ENCODE measurements around the gene APEH.

APEH gene

DNA sequence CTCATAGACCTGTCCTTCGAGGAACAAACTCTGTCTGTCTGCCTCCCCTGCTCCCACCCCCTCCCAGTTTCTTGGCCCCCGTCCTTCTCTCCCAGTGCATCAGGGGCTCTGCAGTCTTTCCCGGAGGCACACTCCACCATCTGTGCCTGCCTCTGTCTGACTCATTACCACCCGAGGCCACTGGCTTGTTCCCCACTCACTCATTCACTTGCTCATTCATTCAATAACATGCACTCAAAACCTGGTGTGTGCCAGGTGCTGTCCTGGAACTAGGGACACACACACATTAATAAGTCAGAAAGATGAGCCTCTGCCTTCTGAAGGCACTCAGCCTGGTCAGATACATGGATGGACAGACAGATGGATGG, 32.9 kb downstream of the APEH start:
- in situ Hi-C loops (cut with HindIII; ENCODE audit: low sequenced_read_pairs) = no loop called here

- in situ Hi-C loops (cut with HindIII; ENCODE audit: low sequenced_read_pairs) = no loop called here
Measured at GRCh38 chr3:49709852-49710251, 35.7 kb downstream of the APEH start.

DNA sequence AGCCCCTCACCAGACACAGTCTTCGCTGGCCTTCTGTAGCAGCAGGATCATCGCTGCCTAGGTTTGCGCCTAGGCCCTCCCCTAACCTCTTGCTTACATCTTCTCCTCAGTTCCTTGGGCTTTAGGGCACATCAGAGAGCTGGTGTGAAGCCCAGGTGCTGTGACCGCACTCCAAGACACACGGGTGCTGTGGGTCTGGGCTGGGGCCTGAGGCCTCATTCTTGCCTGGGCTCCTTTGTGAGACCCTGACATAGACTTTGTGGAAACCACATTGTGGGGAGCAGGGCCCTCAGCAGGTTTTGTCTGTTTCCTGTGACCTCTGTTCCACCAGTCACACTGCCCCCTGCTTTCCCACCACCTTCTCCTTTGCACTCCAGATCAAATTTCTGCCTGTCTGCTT, 37.3 kb downstream of the APEH start:
- in situ Hi-C loops (cut with HindIII; ENCODE audit: low sequenced_read_pairs) = no loop called here

DNA sequence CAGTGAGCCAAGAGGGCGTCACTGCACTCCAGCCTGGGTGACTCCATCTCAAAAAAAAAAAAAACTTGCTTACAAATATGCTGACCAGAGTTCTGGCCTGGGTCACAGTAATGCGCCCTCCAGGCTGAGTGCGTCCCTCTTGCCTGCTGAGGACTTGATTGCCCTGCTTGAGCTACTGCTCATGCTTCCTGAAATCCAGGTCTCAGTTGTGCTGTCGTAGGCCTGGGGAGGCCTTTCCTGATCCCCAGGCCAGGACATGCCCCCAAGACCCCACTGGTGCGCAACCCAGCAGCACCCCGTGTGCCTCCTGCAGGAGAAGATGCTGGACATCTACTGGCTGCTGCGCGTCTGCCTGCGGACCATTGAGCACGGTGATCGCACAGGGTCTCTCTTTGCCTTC, 38.0 kb downstream of the APEH start:
- in situ Hi-C loops (cut with HindIII; ENCODE audit: low sequenced_read_pairs) = no loop called here

- in situ Hi-C loops (cut with HindIII; ENCODE audit: low sequenced_read_pairs) = no loop called here
Measured at GRCh38 chr3:49712631-49713317, 38.6 kb downstream of the APEH start.

DNA sequence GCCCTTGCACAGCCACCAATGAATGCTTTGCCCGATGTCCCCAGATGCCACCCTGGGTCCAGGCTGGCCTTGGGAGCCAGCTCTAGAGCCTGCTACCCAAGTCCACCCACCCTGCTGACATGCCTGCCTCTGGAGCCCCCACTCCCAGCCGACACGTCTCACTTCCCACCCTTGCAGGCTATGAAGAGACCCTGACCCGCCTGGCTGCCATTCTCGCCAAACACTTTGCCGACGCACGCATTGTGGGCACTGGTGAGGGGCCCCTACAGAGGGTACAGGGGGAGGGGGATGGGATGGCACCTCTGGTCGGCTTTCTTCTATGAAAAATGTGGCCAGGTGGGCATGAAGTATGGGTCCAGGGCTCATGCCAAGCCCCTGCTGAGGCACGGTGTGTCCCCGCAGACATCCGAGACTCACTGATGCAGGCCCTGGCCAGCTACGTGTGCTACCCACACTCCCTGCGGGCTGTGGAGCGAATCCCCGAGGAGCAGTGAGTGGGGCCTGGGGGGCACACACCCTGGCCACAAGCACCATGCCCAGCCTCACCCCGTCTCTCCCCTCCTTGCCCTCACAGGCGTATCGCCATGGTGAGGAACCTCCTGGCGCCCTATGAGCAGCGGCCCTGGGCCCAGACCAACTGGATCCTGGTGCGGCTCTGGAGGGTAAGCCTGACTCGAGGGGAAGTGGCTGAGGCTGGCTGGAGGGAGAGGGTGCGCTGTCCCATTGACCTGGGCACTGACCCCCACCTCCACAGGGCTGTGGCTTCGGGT, 39.4 kb downstream of the APEH start:
- in situ Hi-C loops (cut with HindIII; ENCODE audit: low sequenced_read_pairs) = no loop called here

DNA sequence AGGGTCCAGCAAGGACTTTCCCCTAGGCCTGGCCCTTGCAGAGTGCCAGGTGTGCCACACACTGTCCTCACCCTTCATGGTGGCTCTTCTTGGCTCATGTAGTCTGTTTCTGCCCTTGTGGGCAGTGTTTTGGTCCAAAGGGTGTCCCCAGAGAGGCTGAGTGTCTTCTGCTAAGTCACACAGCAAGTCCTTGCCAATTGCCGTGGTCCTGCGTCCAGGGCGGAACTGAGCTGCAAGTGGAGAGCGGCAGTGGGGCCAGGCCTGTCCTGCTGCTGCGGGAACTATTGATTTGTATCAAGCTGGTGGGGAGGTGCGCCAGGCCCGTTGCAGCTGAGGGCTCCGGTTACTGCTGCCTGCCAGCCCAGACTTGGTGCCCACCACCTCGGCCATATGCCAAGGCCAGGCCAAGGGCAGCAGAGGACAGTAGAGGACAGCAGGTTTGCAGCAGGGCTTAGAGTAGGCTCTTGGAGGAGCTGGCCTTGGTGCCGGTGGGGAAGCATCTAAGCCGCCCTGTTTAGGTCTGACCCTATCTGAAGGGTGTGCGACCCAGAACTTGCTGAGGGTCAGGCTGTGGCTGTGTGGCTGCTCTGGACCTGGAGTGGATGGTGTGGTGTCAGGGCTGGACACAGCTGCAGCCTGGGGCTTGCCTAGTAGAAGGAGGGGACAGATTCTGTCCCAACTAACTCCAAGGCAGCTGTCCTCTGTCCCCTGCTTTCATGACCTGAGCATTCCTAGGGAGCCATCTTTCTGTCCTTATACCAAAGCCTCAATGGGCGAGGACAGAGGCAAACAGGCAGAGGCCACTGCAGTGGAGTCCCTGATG, 40.8 kb downstream of the APEH start:
- in situ Hi-C loops (cut with HindIII; ENCODE audit: low sequenced_read_pairs) = no loop called here

- in situ Hi-C loops (cut with HindIII; ENCODE audit: low sequenced_read_pairs) = no loop called here
Measured at GRCh38 chr3:49715611-49716121, 41.5 kb downstream of the APEH start.

DNA sequence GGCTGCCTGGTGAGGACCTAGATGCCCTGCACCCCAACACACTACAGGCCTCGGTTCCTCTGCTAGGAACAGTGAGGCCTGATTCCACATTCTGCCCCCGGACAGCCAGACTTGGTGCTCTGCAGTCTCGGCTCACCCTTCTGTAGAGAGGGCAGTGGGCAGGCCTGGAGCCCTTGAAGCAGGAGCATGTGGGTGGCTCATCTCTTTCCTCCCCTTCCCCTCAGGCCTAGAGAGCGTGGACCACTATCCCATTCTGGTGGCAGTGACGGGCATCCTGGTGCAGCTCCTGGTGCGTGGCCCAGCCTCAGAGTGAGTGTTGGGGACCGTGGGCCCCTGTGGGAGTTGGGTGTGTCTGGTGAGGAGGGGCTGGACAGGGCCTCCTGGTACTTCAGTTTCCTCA, 42.0 kb downstream of the APEH start:
- in situ Hi-C loops (cut with HindIII; ENCODE audit: low sequenced_read_pairs) = no loop called here

- in situ Hi-C loops (cut with HindIII; ENCODE audit: low sequenced_read_pairs) = no loop called here
Measured at GRCh38 chr3:49716691-49717210, 42.6 kb downstream of the APEH start.

GRCh38 chr3:49717211-49717958, 43.2 kb downstream of the APEH start:
- in situ Hi-C loops (cut with HindIII; ENCODE audit: low sequenced_read_pairs) = no loop called here

DNA sequence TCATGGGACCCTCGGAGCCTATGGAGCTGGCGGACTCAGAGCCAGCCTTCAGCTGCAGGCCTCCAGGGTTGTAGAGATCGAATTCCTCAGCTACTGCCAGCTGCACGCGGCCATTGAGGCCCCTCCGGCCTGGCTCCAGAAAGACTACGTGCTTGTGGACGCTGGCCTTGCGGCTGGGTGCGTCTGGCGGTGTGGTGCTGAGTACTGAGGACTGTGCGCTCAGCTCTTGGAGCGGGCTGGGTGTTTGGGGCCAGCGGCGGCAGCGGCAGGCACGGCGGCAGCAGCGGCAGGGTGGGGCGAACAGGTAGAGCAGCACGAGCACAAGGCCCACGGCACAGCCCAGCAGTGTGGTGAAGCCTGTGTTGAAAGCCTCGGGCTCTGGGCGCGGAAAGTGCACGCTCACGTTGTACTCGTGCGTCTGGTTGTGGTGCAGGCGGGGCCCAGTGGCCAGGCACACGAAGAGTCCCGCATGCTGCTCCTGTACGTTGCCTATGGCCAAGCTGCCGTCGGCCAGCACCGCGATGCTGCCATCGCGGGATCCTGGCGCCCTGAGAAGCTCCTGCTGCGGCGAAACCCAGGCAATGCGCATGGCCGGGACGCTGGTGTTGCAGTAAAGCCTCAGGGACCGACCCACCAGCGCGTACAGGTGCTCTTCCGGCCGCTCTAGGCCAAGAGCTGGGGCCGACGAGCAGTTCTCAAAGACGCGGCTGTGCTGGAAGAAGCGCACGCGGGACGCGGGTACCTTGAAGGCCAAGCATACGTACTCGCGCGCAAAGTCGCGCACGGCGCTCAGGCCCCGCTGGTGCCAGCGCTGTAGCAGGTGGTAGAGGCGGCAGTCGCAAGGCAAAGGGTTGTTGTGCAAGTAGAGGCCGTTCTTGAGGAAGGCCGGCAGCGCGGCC, 44.1 kb downstream of the APEH start:
- in situ Hi-C loops (cut with HindIII; ENCODE audit: low sequenced_read_pairs) = no loop called here

DNA sequence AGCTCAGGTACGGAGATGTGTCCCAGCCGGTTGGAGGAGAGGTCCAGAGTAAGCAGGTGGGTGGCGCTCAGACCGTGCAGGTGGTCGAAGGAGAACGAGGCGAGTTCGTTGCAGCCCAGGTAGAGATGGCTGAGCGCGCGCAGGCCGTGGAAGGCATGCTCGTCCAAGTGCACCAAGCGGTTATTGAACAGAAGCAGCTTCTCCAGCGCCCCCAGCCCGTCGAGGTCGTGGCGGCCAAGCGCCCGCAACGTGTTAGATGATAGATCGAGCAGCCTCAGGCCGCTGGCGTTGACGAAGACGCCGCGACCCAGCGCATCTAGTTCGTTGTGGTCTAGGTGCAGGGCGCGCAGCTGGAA, 44.7 kb downstream of the APEH start:
- in situ Hi-C loops (cut with HindIII; ENCODE audit: low sequenced_read_pairs) = no loop called here

- in situ Hi-C loops (cut with HindIII; ENCODE audit: low sequenced_read_pairs) = no loop called here
Measured at GRCh38 chr3:49719214-49719884, 45.2 kb downstream of the APEH start, which contains the start of gene AMIGO3. TSS of gene AMIGO3 (minus strand) at chr3:49719684. CDS start at chr3:49719465, 219 bp downstream.

- in situ Hi-C loops (cut with HindIII; ENCODE audit: low sequenced_read_pairs) = no loop called here
Measured at GRCh38 chr3:49720855-49721595, 46.9 kb downstream of the APEH start.

- in situ Hi-C loops (cut with HindIII; ENCODE audit: low sequenced_read_pairs) = no loop called here
Measured at GRCh38 chr3:49721596-49721895, 47.4 kb downstream of the APEH start.

- in situ Hi-C loops (cut with HindIII; ENCODE audit: low sequenced_read_pairs) = no loop called here
Measured at GRCh38 chr3:49721896-49722781, 48.0 kb downstream of the APEH start.

DNA sequence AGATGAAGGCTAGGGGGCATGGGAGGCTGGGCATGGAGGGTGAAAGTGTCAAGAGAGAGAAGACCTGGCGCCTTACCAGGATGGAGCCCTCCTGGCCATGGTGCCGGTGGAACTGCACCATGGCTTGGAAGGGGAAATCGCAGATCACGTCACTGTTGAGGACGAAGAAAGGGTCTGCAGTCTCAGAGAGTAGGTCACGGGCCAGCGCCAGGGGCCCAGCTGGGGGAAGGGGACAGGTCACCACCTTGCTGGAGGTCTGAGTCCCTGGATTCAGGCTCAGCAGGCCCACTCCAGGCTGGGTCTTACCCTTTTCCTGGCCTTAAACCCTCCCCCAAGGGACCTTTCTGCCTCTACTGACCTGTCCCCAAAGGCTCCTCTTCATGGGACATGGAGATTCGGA, 48.7 kb downstream of the APEH start:
- in situ Hi-C loops (cut with HindIII; ENCODE audit: low sequenced_read_pairs) = no loop called here

Data from endothelial cell of hepatic sinusoid (primary cell).